Measurements from ENCODE around the gene TBCC.
A peak's percentile ranks its signal among the peaks of the same experiment; 100 is the strongest.

TBCC gene

GRCh38 chr6:42727627-42728026, 18.3 kb downstream of the TBCC start:
- no peak for TF ChIP-seq ZFX (IDR thresholded peaks at IDR 0.05; ENCODE audit: borderline replicate concordance)

GRCh38 chr6:42727087-42727611, 18.8 kb downstream of the TBCC start:
- H3K27ac ChIP-seq = no peak overlapping the region
- TF ChIP-seq ZFX (IDR thresholded peaks at IDR 0.05; ENCODE audit: borderline replicate concordance) = no peak
- TF ChIP-seq, protein P1, sequence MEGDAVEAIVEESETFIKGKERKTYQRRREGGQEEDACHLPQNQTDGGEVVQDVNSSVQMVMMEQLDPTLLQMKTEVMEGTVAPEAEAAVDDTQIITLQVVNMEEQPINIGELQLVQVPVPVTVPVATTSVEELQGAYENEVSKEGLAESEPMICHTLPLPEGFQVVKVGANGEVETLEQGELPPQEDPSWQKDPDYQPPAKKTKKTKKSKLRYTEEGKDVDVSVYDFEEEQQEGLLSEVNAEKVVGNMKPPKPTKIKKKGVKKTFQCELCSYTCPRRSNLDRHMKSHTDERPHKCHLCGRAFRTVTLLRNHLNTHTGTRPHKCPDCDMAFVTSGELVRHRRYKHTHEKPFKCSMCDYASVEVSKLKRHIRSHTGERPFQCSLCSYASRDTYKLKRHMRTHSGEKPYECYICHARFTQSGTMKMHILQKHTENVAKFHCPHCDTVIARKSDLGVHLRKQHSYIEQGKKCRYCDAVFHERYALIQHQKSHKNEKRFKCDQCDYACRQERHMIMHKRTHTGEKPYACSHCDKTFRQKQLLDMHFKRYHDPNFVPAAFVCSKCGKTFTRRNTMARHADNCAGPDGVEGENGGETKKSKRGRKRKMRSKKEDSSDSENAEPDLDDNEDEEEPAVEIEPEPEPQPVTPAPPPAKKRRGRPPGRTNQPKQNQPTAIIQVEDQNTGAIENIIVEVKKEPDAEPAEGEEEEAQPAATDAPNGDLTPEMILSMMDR (IDR thresholded peaks at IDR 0.05) = no peak

More at GRCh38 chr6:42727627-42728026, 18.3 kb downstream of the TBCC start:
- no peak overlapping the region for H3K27ac ChIP-seq

GRCh38 chr6:42726485-42727086, 19.3 kb downstream of the TBCC start:
- TF ChIP-seq, protein P1 (IDR thresholded peaks at IDR 0.05) = peak; percentile 94
- TF ChIP-seq ZFX (IDR thresholded peaks at IDR 0.05; ENCODE audit: borderline replicate concordance) = no peak
- H3K27ac ChIP-seq = no peak overlapping the region

- TF ChIP-seq, protein P1 (IDR thresholded peaks at IDR 0.05) = no peak
- TF ChIP-seq ZFX (IDR thresholded peaks at IDR 0.05; ENCODE audit: borderline replicate concordance) = no peak
- H3K27ac ChIP-seq = no peak overlapping the region
Observed at GRCh38 chr6:42726026-42726425, 19.9 kb downstream of the TBCC start.

DNA sequence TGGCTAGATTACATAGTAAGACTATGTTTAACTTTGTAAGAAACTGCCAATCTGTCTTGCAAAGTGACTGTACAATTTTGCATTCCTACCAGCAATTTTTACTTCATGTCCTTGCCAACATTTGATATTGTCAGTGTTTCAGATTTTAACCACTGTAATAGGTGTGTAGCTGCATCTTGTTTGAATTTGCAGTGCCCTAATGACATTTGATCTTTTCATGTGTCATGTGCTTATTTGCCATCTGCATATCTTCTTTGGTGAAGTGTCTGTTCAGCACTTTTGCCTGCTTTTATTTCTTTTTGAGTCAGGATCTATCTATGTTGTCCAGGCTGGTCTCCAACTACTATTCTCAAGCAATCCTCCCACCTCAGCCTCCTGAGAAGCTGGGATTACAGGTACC, 21.1 kb downstream of the TBCC start:
- no peak overlapping the region for H3K27ac ChIP-seq
- no peak for TF ChIP-seq ZFX (IDR thresholded peaks at IDR 0.05; ENCODE audit: borderline replicate concordance)
- TF ChIP-seq, protein P1 (IDR thresholded peaks at IDR 0.05) = no peak

DNA sequence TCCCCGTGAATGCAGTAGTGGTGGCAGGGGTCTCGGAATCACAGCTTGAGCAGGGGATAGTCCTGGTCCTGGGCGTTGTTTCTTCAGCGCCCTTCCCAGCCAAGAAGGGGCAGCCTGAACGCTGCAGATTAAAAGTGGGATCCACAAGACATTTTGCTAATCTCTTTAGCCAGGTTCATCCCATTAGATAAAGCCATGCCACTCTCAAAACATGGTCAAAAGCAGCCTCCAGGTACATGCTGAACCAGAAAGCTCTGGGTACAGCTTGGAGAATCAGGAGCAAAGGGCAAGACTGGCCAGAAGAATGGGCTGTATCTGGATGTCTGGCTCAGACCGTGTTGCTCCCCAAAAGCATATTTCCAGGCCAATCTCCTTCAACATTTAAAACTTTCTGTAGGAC, 23.4 kb downstream of the TBCC start, which contains the start of gene PRPH2:
TSS of gene PRPH2 (minus strand) at position 101 of the 400 bp plus-strand sequence. CDS start 263 bp downstream, outside the sequence.
- H3K27ac ChIP-seq = no peak within 1 kb of the TSS
- TF ChIP-seq ZFX (IDR thresholded peaks at IDR 0.05; ENCODE audit: borderline replicate concordance) = no peak
- TF ChIP-seq, protein P1 (IDR thresholded peaks at IDR 0.05) = no peak

DNA sequence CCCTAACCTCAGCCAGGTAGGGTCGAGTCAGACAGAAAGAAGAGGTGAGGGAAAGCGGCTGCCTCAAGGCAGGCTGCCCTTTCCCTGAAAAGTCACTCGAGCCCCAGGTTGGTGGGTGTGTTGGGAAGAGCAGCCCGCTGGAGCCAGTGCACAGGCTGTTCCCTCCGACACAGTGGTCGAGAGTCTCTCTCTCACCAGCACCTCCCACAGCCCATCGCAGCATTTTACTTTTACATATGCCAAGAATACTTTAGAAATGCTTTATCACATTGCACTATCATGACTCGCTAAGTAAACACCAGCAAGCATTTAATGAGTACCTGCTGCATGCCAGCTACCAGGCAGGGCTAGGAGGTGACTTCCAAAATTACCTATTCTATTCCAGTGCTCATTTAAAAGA, 25.2 kb downstream of the TBCC start:
- TF ChIP-seq, protein P1 (IDR thresholded peaks at IDR 0.05) = no peak
- no peak for TF ChIP-seq ZFX (IDR thresholded peaks at IDR 0.05; ENCODE audit: borderline replicate concordance)
- H3K27ac ChIP-seq = no peak overlapping the region

Data from 22Rv1 (cell line).